Hepatocyte (in vitro differentiated cells): ENCODE data around the gene ZNF692. TPM values are rescaled to one million over a fixed set of nuclear protein-coding genes. Genes with fewer than 3 reads are reported as not detected.

Source experiments
- DNase-seq: peaks from one replicate; pipeline ENCODE4 v3.0.0-alpha.2; 2016; ENCODE audit warnings: low spot score
- H2AFZ ChIP-seq: fragments of 200-600 bp; sonication (generic); 2 replicates; pipeline ENCODE4 v1.6.0; 2016; ENCODE audit warnings: antibody characterized with exemption, mild to moderate bottlenecking
- H3K27ac ChIP-seq: fragments of 200-600 bp; sonication (generic); 2 replicates; pipeline ENCODE4 v1.5.1; 2016; ENCODE audit warnings: mild to moderate bottlenecking
- H3K27me3 ChIP-seq: fragments of 200-600 bp; sonication (generic); 2 replicates; pipeline ENCODE4 v1.6.1; 2016
- H3K36me3 ChIP-seq: fragments of 200-600 bp; sonication (generic); replicated peaks from 2 replicates; pipeline ENCODE4 v1.5.1; 2016; ENCODE audit warnings: low read depth; ENCODE audit not compliant: insufficient read depth
- H3K4me1 ChIP-seq: fragments of 200-600 bp; sonication (generic); 2 replicates; pipeline ENCODE4 v1.5.1; 2016; ENCODE audit warnings: mild to moderate bottlenecking, moderate library complexity; ENCODE audit not compliant: insufficient read depth
- H3K4me2 ChIP-seq: fragments of 200-600 bp; sonication (generic); 2 replicates; pipeline ENCODE4 v1.6.0; 2016
- H3K4me3 ChIP-seq: fragments of 200-600 bp; sonication (generic); 2 replicates; pipeline ENCODE4 v1.5.1; 2016; ENCODE audit warnings: mild to moderate bottlenecking
- H3K79me2 ChIP-seq: fragments of 200-600 bp; sonication (generic); 2 replicates; pipeline ENCODE4 v1.6.0; 2017; ENCODE audit warnings: mild to moderate bottlenecking
- H3K9me2 ChIP-seq: fragments of 200-600 bp; sonication (generic); replicated peaks from 2 replicates; pipeline ENCODE4 v1.6.0; 2017; ENCODE audit warnings: mild to moderate bottlenecking; ENCODE audit not compliant: insufficient read depth
- H3K9me3 ChIP-seq: fragments of 200-600 bp; sonication (generic); 2 replicates; pipeline ENCODE4 v1.5.1; 2016; ENCODE audit warnings: low read depth, mild to moderate bottlenecking
- H4K20me1 ChIP-seq: fragments of 200-600 bp; sonication (generic); 2 replicates; pipeline ENCODE4 v1.6.0; 2016; ENCODE audit warnings: mild to moderate bottlenecking; ENCODE audit not compliant: insufficient read depth, poor library complexity, severe bottlenecking
- CTCF ChIP-seq: fragments of 200-600 bp; sonication (generic); IDR thresholded peaks from 2 replicates; pipeline ENCODE4 v1.5.1; 2016; ENCODE audit warnings: antibody characterized with exemption, mild to moderate bottlenecking; ENCODE audit not compliant: poor library complexity
- EZH2 ChIP-seq: fragments of 200-600 bp; sonication (generic); IDR thresholded peaks from 2 replicates; pipeline ENCODE4 v1.6.1; 2016; ENCODE audit warnings: antibody characterized with exemption, mild to moderate bottlenecking, borderline replicate concordance
- EZH2phosphoT487 ChIP-seq: fragments of 200-600 bp; sonication (generic); IDR thresholded peaks from one replicate; pipeline ENCODE4 v1.6.1; 2018; ENCODE audit warnings: antibody characterized with exemption, mild to moderate bottlenecking, low read depth, moderate library complexity; ENCODE audit not compliant: unreplicated experiment, severe bottlenecking
- WGBS: methylation state at CpG from one replicate; pipeline ENCODE4 v1.1.6; 2016; ENCODE audit warnings: low lambda C conversion rate; ENCODE audit errors: missing lambda C conversion rate; 5-methylcytosine and 5-hydroxymethylcytosine counted together
- polyA plus RNA-seq: library from polyadenylated mRNA; unstranded; fragments of >200 nt; fragmentation: Nextera tagmentation; extraction: Ambion mirVana; gene quantifications from 2 replicates; pipeline ENCODE4 v1.2.1, GENCODE V29; 2016
- total RNA-seq: library from RNA; depleted of rRNA; stranded (reverse); fragments of >200 nt; gene quantifications from 2 replicates; pipeline ENCODE4 v1.2.3, GENCODE V29; 2014

Gene ZNF692
- total and polyA plus RNA-seq, 2 experiments from 2014 or later: 42.1 to 60.8 TPM

- H3K36me3 ChIP-seq: no peaks in the 10 kb centered on the region
- peak overlapping the region; percentile 82 for H3K4me2 ChIP-seq
- H3K4me3 ChIP-seq: peak overlapping the region; percentile 21
- TF ChIP-seq EZH2phosphoT487 (no peak), CTCF (no peak), EZH2 (no peak)
- no peak overlapping the region for H2AFZ ChIP-seq
- 4% methylated on average over 23 of the region's 23 CpGs for WGBS
- peak overlapping the region; percentile 89 for H3K27ac ChIP-seq
- H3K9me2 ChIP-seq: no peaks in the 10 kb centered on the region
- peaks cover 5% of the 10 kb centered on the region for H3K4me1 ChIP-seq
- no peaks in the 10 kb centered on the region for H3K27me3 ChIP-seq
- no peaks in the 10 kb centered on the region for H3K9me3 ChIP-seq
- H3K79me2 ChIP-seq: no peaks in the 10 kb centered on the region
- no peaks in the 10 kb centered on the region for H4K20me1 ChIP-seq
- DNase-seq: peak; percentile 88
Measured at GRCh38 chr1:248873993-248874533, 15.2 kb upstream of the ZNF692 start.

GRCh38 chr1:248873409-248873992 is 14.6 kb upstream of the ZNF692 start:
- no peaks in the 10 kb centered on the region for H3K9me3 ChIP-seq
- H3K9me2 ChIP-seq: no peaks in the 10 kb centered on the region
- no peaks in the 10 kb centered on the region for H3K79me2 ChIP-seq
- DNase-seq: peak; percentile 97
- peak overlapping the region; percentile 82 for H3K4me2 ChIP-seq
- H3K27ac ChIP-seq: peak overlapping the region; percentile 89
- no peak for TF ChIP-seq EZH2phosphoT487
- no peak for TF ChIP-seq CTCF
- TF ChIP-seq EZH2: no peak
- no peaks in the 10 kb centered on the region for H3K36me3 ChIP-seq
- H3K27me3 ChIP-seq: no peaks in the 10 kb centered on the region
- under 1% methylated on average over 41 of the region's 41 CpGs for WGBS
- H3K4me1 ChIP-seq: peaks cover 5% of the 10 kb centered on the region
- no peaks in the 10 kb centered on the region for H4K20me1 ChIP-seq
- peak overlapping the region; percentile 64 for H3K4me3 ChIP-seq
- H2AFZ ChIP-seq: peak overlapping the region; percentile 98

- H3K9me2 ChIP-seq: no peaks in the 10 kb centered on the region
- H4K20me1 ChIP-seq: no peaks in the 10 kb centered on the region
- DNase-seq: peak; percentile 73
- TF ChIP-seq EZH2: no peak
- no peak for TF ChIP-seq EZH2phosphoT487
- no peak for TF ChIP-seq CTCF
- peak overlapping the region; percentile 89 for H3K27ac ChIP-seq
- no peaks in the 10 kb centered on the region for H3K79me2 ChIP-seq
- WGBS: 1% methylated on average over 31 of the region's 31 CpGs
- no peaks in the 10 kb centered on the region for H3K9me3 ChIP-seq
- no peaks in the 10 kb centered on the region for H3K36me3 ChIP-seq
- H2AFZ ChIP-seq: peak overlapping the region; percentile 98
- peak overlapping the region; percentile 82 for H3K4me2 ChIP-seq
- H3K27me3 ChIP-seq: no peaks in the 10 kb centered on the region
- peaks cover 5% of the 10 kb centered on the region for H3K4me1 ChIP-seq
- peak overlapping the region; percentile 64 for H3K4me3 ChIP-seq
Measured at GRCh38 chr1:248872752-248873408, 14.0 kb upstream of the ZNF692 start.
